Cardiac fibroblast (primary cell): ENCODE measurements around the gene TGM2.

Experiments used
- DNase-seq, 2 donors: peaks; one replicate each; pipeline versions ENCODE4 v3.0.0 to v3.0.0-alpha.2; 2010; ENCODE audit warnings: low read depth in 2 of 2
- H3K4me3 ChIP-seq, 2 donors: replicated peaks in 1 of 2; 1 replicate in 1 of 2; 2 replicates in 1 of 2; pipeline ENCODE4 v1.5.1; 2011; ENCODE audit warnings: low read depth in 2 of 2, low read length in 2 of 2, mild to moderate bottlenecking in 2 of 2, moderate library complexity in 1 of 2
- CTCF ChIP-seq: IDR thresholded peaks from one replicate; pipeline ENCODE4 v1.5.1; 2011; ENCODE audit warnings: low read depth, mild to moderate bottlenecking, low read length, inconsistent platforms

The TGM2 gene

GRCh38 chr20:38179846-38180245 lies 14.8 kb upstream of the TGM2 start:
- DNase-seq: no peak
- TF ChIP-seq CTCF: no peak

GRCh38 chr20:38178581-38178980 lies 13.5 kb upstream of the TGM2 start:
- no peak for TF ChIP-seq CTCF
- no peak for DNase-seq
- no peak overlapping the region for H3K4me3 ChIP-seq

More at GRCh38 chr20:38179846-38180245, 14.8 kb upstream of the TGM2 start:
- H3K4me3 ChIP-seq: no peak overlapping the region

GRCh38 chr20:38178065-38178491 lies 13.0 kb upstream of the TGM2 start:
- TF ChIP-seq CTCF: no peak
- DNase-seq: peak in 1 of 2 donors; percentile 36
- no peak overlapping the region for H3K4me3 ChIP-seq

- H3K4me3 ChIP-seq: no peak overlapping the region
- DNase-seq: no peak
- no peak for TF ChIP-seq CTCF
These were observed 12.1 kb upstream of the TGM2 start for GRCh38 chr20:38177201-38177600.

GRCh38 chr20:38175304-38176180 lies 10.5 kb upstream of the TGM2 start:
- no peak overlapping the region for H3K4me3 ChIP-seq
- TF ChIP-seq CTCF: no peak
- no peak for DNase-seq

GRCh38 chr20:38173237-38174156 lies 8.4 kb upstream of the TGM2 start:
- H3K4me3 ChIP-seq: no peak overlapping the region
- peak; percentile 84 to 91 for DNase-seq
- no peak for TF ChIP-seq CTCF
